ENCODE data around the gene ZNF473. TPM values are rescaled to one million over a fixed set of nuclear protein-coding genes. Genes with fewer than 3 reads are reported as not detected.

Gene ZNF473
- total RNA-seq, 1 experiment from 2014 or later, result 13.9 TPM

- Histone ChIP-seq H3K27ac (no peak overlapping the region), H3K9me2 (ENCODE audit: insufficient read depth) (no peaks in the 10 kb centered on the region), H3K27me3 (ENCODE audit: insufficient read depth, low read depth) (no peaks in the 10 kb centered on the region), H3K4me2 (no peak overlapping the region), H3K79me2 (ENCODE audit: low read depth) (no peaks in the 10 kb centered on the region), H3K4me1 (replicated peaks; ENCODE audit: insufficient read depth) (no peaks in the 10 kb centered on the region), H2AFZ (no peak overlapping the region), H3K4me3 (no peak overlapping the region), H3K9me3 (ENCODE audit: insufficient read depth, low read depth) (peaks cover 59% of the 10 kb centered on the region), H3F3A (ENCODE audit: insufficient read depth, low read depth) (peaks cover 12% of the 10 kb centered on the region; the same call in 1 of the 2 replicates), H3K36me3 (ENCODE audit: low read depth) (peaks cover 86% of the 10 kb centered on the region), H4K20me1 (ENCODE audit: insufficient read depth) (no peaks in the 10 kb centered on the region)
- no peak for TF ChIP-seq CTCF (conservative IDR thresholded peaks at IDR 0.05)
- TF ChIP-seq EZH2 (IDR thresholded peaks at IDR 0.05; ENCODE audit: low read depth), result no peak
- CTCF ChIA-PET, result no interaction called here
- POLR2A ChIA-PET (ENCODE audit: unreplicated experiment), result no interaction called here
- no TSS peak for BruUV-seq (replicated peaks)
- intact Hi-C loops (cut with micrococcal nuclease; ENCODE audit: unreplicated experiment), result no loop called here
- DNase-seq, result no peak
Measured at GRCh38 chr19:50042363-50043024, 16.7 kb downstream of the ZNF473 start.

- CTCF ChIA-PET, result no interaction called here
- intact Hi-C loops (cut with micrococcal nuclease; ENCODE audit: unreplicated experiment), result no loop called here
- Histone ChIP-seq H3K27ac (no peak overlapping the region), H3K4me3 (no peak overlapping the region), H3K4me2 (no peak overlapping the region), H3K36me3 (ENCODE audit: low read depth) (peaks cover 81% of the 10 kb centered on the region), H3K9me3 (ENCODE audit: insufficient read depth, low read depth) (peaks cover 74% of the 10 kb centered on the region), H3K27me3 (ENCODE audit: insufficient read depth, low read depth) (no peaks in the 10 kb centered on the region), H3K4me1 (replicated peaks; ENCODE audit: insufficient read depth) (no peaks in the 10 kb centered on the region), H3K9me2 (ENCODE audit: insufficient read depth) (no peaks in the 10 kb centered on the region), H3K79me2 (ENCODE audit: low read depth) (no peaks in the 10 kb centered on the region), H4K20me1 (ENCODE audit: insufficient read depth) (no peaks in the 10 kb centered on the region), H2AFZ (no peak overlapping the region), H3F3A (ENCODE audit: insufficient read depth, low read depth) (peaks cover 12% of the 10 kb centered on the region; the same call in 1 of the 2 replicates)
- BruUV-seq (replicated peaks), result no TSS peak
- DNase-seq, result no peak
- POLR2A ChIA-PET (ENCODE audit: unreplicated experiment), result no interaction called here
- no peak for TF ChIP-seq EZH2 (IDR thresholded peaks at IDR 0.05; ENCODE audit: low read depth)
- TF ChIP-seq CTCF (conservative IDR thresholded peaks at IDR 0.05), result no peak
Measured at GRCh38 chr19:50043967-50044366, 18.2 kb downstream of the ZNF473 start.

DNA sequence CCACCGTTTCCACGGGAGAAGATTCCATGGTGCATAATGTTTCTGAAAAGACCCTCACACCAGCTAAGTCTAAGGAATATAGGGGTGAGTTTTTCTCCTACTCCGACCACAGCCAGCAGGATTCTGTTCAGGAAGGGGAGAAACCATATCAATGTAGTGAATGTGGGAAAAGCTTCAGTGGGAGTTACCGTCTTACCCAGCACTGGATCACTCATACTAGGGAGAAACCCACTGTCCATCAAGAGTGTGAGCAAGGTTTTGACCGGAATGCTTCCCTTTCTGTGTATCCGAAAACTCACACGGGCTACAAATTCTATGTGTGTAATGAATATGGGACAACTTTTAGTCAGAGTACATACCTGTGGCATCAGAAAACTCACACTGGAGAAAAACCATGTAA is 19.1 kb downstream of the ZNF473 start:
- Histone ChIP-seq H3K9me3 (ENCODE audit: insufficient read depth, low read depth) (peaks cover 82% of the 10 kb centered on the region), H3K27ac (no peak overlapping the region), H3K36me3 (ENCODE audit: low read depth) (peaks cover 73% of the 10 kb centered on the region), H3K79me2 (ENCODE audit: low read depth) (no peaks in the 10 kb centered on the region), H3K4me3 (no peak overlapping the region), H3K4me1 (replicated peaks; ENCODE audit: insufficient read depth) (no peaks in the 10 kb centered on the region), H3F3A (ENCODE audit: insufficient read depth, low read depth) (peaks cover 15% of the 10 kb centered on the region; the same call in 1 of the 2 replicates), H2AFZ (no peak overlapping the region), H3K27me3 (ENCODE audit: insufficient read depth, low read depth) (no peaks in the 10 kb centered on the region), H4K20me1 (ENCODE audit: insufficient read depth) (no peaks in the 10 kb centered on the region), H3K9me2 (ENCODE audit: insufficient read depth) (no peaks in the 10 kb centered on the region), H3K4me2 (no peak overlapping the region)
- intact Hi-C loops (cut with micrococcal nuclease; ENCODE audit: unreplicated experiment), result no loop called here
- POLR2A ChIA-PET (ENCODE audit: unreplicated experiment), result no interaction called here
- CTCF ChIA-PET, result no interaction called here
- TF ChIP-seq CTCF (conservative IDR thresholded peaks at IDR 0.05), result no peak
- BruUV-seq (replicated peaks), result no TSS peak
- DNase-seq, result no peak

All from PC-9 (cell line).